Measurements from ENCODE around the gene DLL3.

- TF ChIP-seq ARID3A (IDR thresholded peaks at IDR 0.05; ENCODE audit: borderline replicate concordance, low read depth, low read length) = no peak
- TF ChIP-seq ARID1B (IDR thresholded peaks at IDR 0.05) = no peak
- no peak for TF ChIP-seq CTCF (IDR thresholded peaks at IDR 0.05 in 2 of 3, conservative IDR thresholded peaks at IDR 0.05 in 1 of 3; ENCODE audit: insufficient read depth in 2 of 3, low read depth in 1 of 3, low read length in 3 of 3)
- no peak for TF ChIP-seq TFAP4 (CRISPR knock-in tag; IDR thresholded peaks at IDR 0.05; ENCODE audit: borderline replicate concordance)
- no peak for TF ChIP-seq TCF7L2 (IDR thresholded peaks at IDR 0.05; ENCODE audit: low read depth, low read length)
Measured at GRCh38 chr19:39481676-39482075, 17.1 kb upstream of the DLL3 start.

All from K562 (cell line).